WTC11 (cell line): ENCODE data around the gene ZCCHC2.

Experiments used
- CTCF ChIP-seq: fragments of 200-600 bp; IDR thresholded peaks from 2 replicates; pipeline ENCODE4 v1.8.0; 2022; ENCODE audit warnings: antibody characterized with exemption
- TCF7 ChIP-seq: sonication (generic); formaldehyde crosslinking; IDR thresholded peaks from 2 replicates; pipeline ENCODE4 v1.8.0; 2022; ENCODE audit warnings: mild to moderate bottlenecking, low read depth, missing genetic modification reagents, moderate library complexity
- USF1 ChIP-seq: sonication (generic); formaldehyde crosslinking; IDR thresholded peaks from 2 replicates; pipeline ENCODE4 v1.8.0; 2022; ENCODE audit warnings: mild to moderate bottlenecking, missing genetic modification reagents

GRCh38 chr18:62531078-62531477, 8.3 kb downstream of the ZCCHC2 start:
- TF ChIP-seq USF1 (no peak), TCF7 (no peak), CTCF (no peak)
